H1 (cell line): ENCODE measurements around the gene CSAG2. TPM values are rescaled to one million over a fixed set of nuclear protein-coding genes. Genes with fewer than 3 reads are reported as not detected.
"Not testable (repeated sequence)": the region's sequence is repeated elsewhere in the genome, so short reads cannot be mapped to it uniquely, and the experiment has no call there.

ENCODE experiments used
- CTCF ChIA-PET: fragments of 300-600 bp; sonication (Branson Sonifier 250); formaldehyde crosslinking; loops from one replicate; lab custom pipeline; 2021; ENCODE audit not compliant: partially characterized antibody; lab: Charles Lee
- POLR2A ChIA-PET: fragments of 300-600 bp; sonication (Branson Sonifier 250); formaldehyde crosslinking; loops from one replicate; lab custom pipeline; 2021; ENCODE audit warnings: inconsistent platforms; ENCODE audit not compliant: partially characterized antibody; lab: Charles Lee
- DNase-seq, 2 experiments: peaks; one replicate each; pipeline versions ENCODE4 v3.0.0 to v3.0.0-alpha.2; 2010 to 2022; ENCODE audit warnings: low spot score in 2 of 2, low read depth in 1 of 2, mixed read lengths in 1 of 2
- FAIRE-seq: peaks from 2 replicates; lab custom pipeline; 2011; peaks lifted over from hg19 to GRCh38; lab: Jason Lieb, UNC
- H2AFZ ChIP-seq: 2 replicates; pipeline ENCODE4 v1.8.1; 2012; ENCODE audit warnings: low read length, inconsistent platforms
- H2AK5ac ChIP-seq: 2 replicates; pipeline ENCODE4 v1.6.1; 2013; ENCODE audit warnings: low read depth, low read length
- H2BK120ac ChIP-seq: replicated peaks from 2 replicates; pipeline ENCODE3; 2013; ENCODE audit warnings: low read depth, low read length, inconsistent platforms
- H2BK12ac ChIP-seq: 2 replicates; pipeline ENCODE4 v1.6.1; 2013; ENCODE audit warnings: low read depth, low read length
- H2BK15ac ChIP-seq: 2 replicates; pipeline ENCODE4 v1.6.1; 2013; ENCODE audit warnings: low read length
- H2BK20ac ChIP-seq: 2 replicates; pipeline ENCODE4 v1.6.1; 2013; ENCODE audit warnings: low read length
- H2BK5ac ChIP-seq: 2 replicates; pipeline ENCODE4 v1.6.1; 2013; ENCODE audit warnings: low read depth, low read length
- H3K14ac ChIP-seq: 2 replicates; pipeline ENCODE4 v1.6.1; 2013; ENCODE audit warnings: inconsistent platforms; ENCODE audit not compliant: insufficient read length
- H3K18ac ChIP-seq: 2 replicates; pipeline ENCODE4 v1.6.1; 2013; ENCODE audit warnings: low read length; ENCODE audit errors: extremely low read depth
- H3K23ac ChIP-seq: 2 replicates; pipeline ENCODE4 v1.6.1; 2013; ENCODE audit warnings: inconsistent platforms; ENCODE audit not compliant: insufficient read length
- H3K23me2 ChIP-seq: 2 replicates; pipeline ENCODE4 v1.6.1; 2013; ENCODE audit warnings: low read depth, low read length
- H3K27ac ChIP-seq: 2 replicates; pipeline ENCODE4 v1.6.1; 2011; ENCODE audit warnings: low read depth, low read length, inconsistent platforms
- H3K27me3 ChIP-seq, 4 experiments: replicated peaks in 1 of 4; 1 replicate in 1 of 4; 2 replicates in 3 of 4; pipeline versions ENCODE4 v1.6.1 to v1.8.1; 2011 to 2013; ENCODE audit warnings: low read length in 3 of 4, mild to moderate bottlenecking in 3 of 4, inconsistent platforms in 2 of 4, mixed read lengths in 2 of 4, moderate library complexity in 1 of 4; ENCODE audit not compliant: control insufficient read depth in 3 of 4, insufficient read depth in 3 of 4; ENCODE audit errors: extremely low read depth in 1 of 4
- H3K36me3 ChIP-seq, 4 experiments: 2 replicates each; pipeline versions ENCODE4 v1.6.1 to v1.8.1; 2011 to 2013; ENCODE audit warnings: mild to moderate bottlenecking in 4 of 4, low read length in 3 of 4, moderate library complexity in 2 of 4, control low read depth in 1 of 4, inconsistent platforms in 1 of 4; ENCODE audit not compliant: insufficient read depth in 4 of 4, control insufficient read depth in 2 of 4
- H3K4ac ChIP-seq: replicated peaks from 2 replicates; pipeline ENCODE3; 2013; ENCODE audit warnings: low read length, low read depth, mixed read lengths, inconsistent platforms; ENCODE audit not compliant: insufficient read length
- H3K4me1 ChIP-seq, 4 experiments: replicated peaks in 1 of 4; 1 replicate in 1 of 4; 2 replicates in 3 of 4; pipeline versions ENCODE4 v1.6.1 to v1.8.1; 2011 to 2013; ENCODE audit warnings: low read length in 3 of 4, inconsistent platforms in 2 of 4, mixed read lengths in 1 of 4; ENCODE audit not compliant: insufficient read depth in 4 of 4, control insufficient read depth in 3 of 4
- H3K4me2 ChIP-seq, 2 experiments: 2 replicates each; pipeline versions ENCODE4 v1.6.1 to v1.8.1; 2011 to 2013; ENCODE audit warnings: low read depth in 2 of 2, low read length in 2 of 2, control low read depth in 1 of 2, inconsistent platforms in 1 of 2, mild to moderate bottlenecking in 1 of 2; ENCODE audit not compliant: insufficient read depth in 1 of 2
- H3K4me3 ChIP-seq, 4 experiments: fragments of 200-600, 300-600 bp in 1 of 4; sonication (generic), shearing (Covaris generic), sonication (Bioruptor Twin) in 1 of 4; 2 replicates each; pipeline versions ENCODE4 v1.5.1 to v1.8.1; 2011 to 2016; ENCODE audit warnings: low read length in 4 of 4, low read depth in 3 of 4, control low read depth in 2 of 4, inconsistent platforms in 2 of 4, mild to moderate bottlenecking in 2 of 4, mixed read lengths in 1 of 4, moderate library complexity in 1 of 4; ENCODE audit not compliant: insufficient read depth in 2 of 4; ENCODE audit errors: extremely low read depth in 1 of 4
- H3K56ac ChIP-seq: replicated peaks from 2 replicates; pipeline ENCODE3; 2013; ENCODE audit warnings: low read depth, mild to moderate bottlenecking, mixed read lengths, low read length, inconsistent platforms; ENCODE audit not compliant: insufficient read length
- H3K79me1 ChIP-seq: 2 replicates; pipeline ENCODE4 v1.6.1; 2013; ENCODE audit warnings: low read depth, low read length, control low read depth
- H3K79me2 ChIP-seq, 2 experiments: 2 replicates each; pipeline versions ENCODE4 v1.6.1 to v1.8.1; 2012 to 2013; ENCODE audit warnings: low read length in 2 of 2, mild to moderate bottlenecking in 2 of 2, inconsistent platforms in 1 of 2; ENCODE audit not compliant: insufficient read depth in 2 of 2, control insufficient read depth in 1 of 2
- H3K9ac ChIP-seq, 4 experiments: replicated peaks in 1 of 4; 1 replicate in 1 of 4; 2 replicates in 3 of 4; pipeline versions ENCODE4 v1.6.1 to v1.8.1; 2011 to 2013; ENCODE audit warnings: low read depth in 3 of 4, low read length in 3 of 4, control low read depth in 2 of 4, mild to moderate bottlenecking in 2 of 4, moderate library complexity in 2 of 4, inconsistent platforms in 1 of 4; ENCODE audit errors: extremely low read depth in 1 of 4
- H3K9me3 ChIP-seq, 2 experiments: 2 replicates each; pipeline versions ENCODE4 v1.6.1 to v1.8.1; 2012 to 2013; ENCODE audit warnings: mild to moderate bottlenecking in 2 of 2, moderate library complexity in 2 of 2, control low read depth in 1 of 2, inconsistent platforms in 1 of 2, low read depth in 1 of 2, low read length in 1 of 2, mixed read lengths in 1 of 2; ENCODE audit not compliant: insufficient read depth in 2 of 2
- H4K20me1 ChIP-seq, 2 experiments: replicated peaks in 1 of 2; 2 replicates each; pipeline versions ENCODE3 to v1.8.1; 2011 to 2013; ENCODE audit warnings: inconsistent platforms in 2 of 2, low read length in 2 of 2, mild to moderate bottlenecking in 1 of 2; ENCODE audit not compliant: insufficient read depth in 2 of 2, control insufficient read depth in 1 of 2
- H4K5ac ChIP-seq: 2 replicates; pipeline ENCODE4 v1.6.1; 2013; ENCODE audit warnings: low read length, low read depth, mixed read lengths, inconsistent platforms; ENCODE audit not compliant: insufficient read length
- H4K8ac ChIP-seq: 2 replicates; pipeline ENCODE4 v1.8.0; 2013; ENCODE audit warnings: mild to moderate bottlenecking, moderate library complexity, low read length, inconsistent platforms; ENCODE audit not compliant: insufficient read depth; ENCODE audit errors: extremely low read depth
- H4K91ac ChIP-seq: replicated peaks from 2 replicates; pipeline ENCODE3; 2013; ENCODE audit warnings: low read length, mixed read lengths, inconsistent platforms; ENCODE audit not compliant: insufficient read length
- WGBS, 2 experiments: shearing (Covaris generic) in 1 of 2; methylation state at CpG; one replicate each; pipeline versions ENCODE4 v1.1.6 to v1.1.7; 2013 to 2015; ENCODE audit warnings: low lambda C conversion rate in 2 of 2, mixed read lengths in 2 of 2, inconsistent platforms in 1 of 2, low coverage in 1 of 2, missing lambda C conversion rate in 1 of 2; ENCODE audit not compliant: insufficient replicate concordance in 2 of 2, insufficient coverage in 1 of 2, insufficient read length in 1 of 2; ENCODE audit errors: extremely low coverage in 1 of 2, missing lambda C conversion rate in 1 of 2; 5-methylcytosine and 5-hydroxymethylcytosine counted together
- polyA plus RNA-seq, 7 experiments: library from polyadenylated mRNA; depleted of rRNA in 3 of 7; stranded (reverse) in 5 of 7; unstranded in 2 of 7; fragments of >200 nt in 5 of 7; fragments of 200-250 nt in 2 of 7; gene quantifications; 1 replicate in 5 of 7; 2 replicates in 1 of 7; 4 replicates in 1 of 7; pipeline versions ENCODE4 v1.2.1 to v1.2.3, GENCODE V29; 2011 to 2013; ENCODE audit warnings: missing spikeins in 2 of 7, mixed read lengths in 2 of 7
- total RNA-seq: library from RNA; stranded (reverse); fragmentation: NEBNext Ultra II Directional; extraction: Animal tissue kit (Norgen Biotek cat#: 25700); gene quantifications from 2 replicates; pipeline ENCODE4 v1.2.1, GENCODE V29; 2021

The CSAG2 gene
- total and polyA plus RNA-seq, 2 of the 8 experiments (the other 6 are each of a cell fraction or from before 2014, with no cell fraction given) = 0.39 TPM; not detected in 1

GRCh38 chrX:152700390-152700789 lies 8.7 kb downstream of the CSAG2 start:
- H4K8ac ChIP-seq, H4K91ac ChIP-seq, CTCF ChIA-PET, DNase-seq, H3K36me3 ChIP-seq, FAIRE-seq, H2AFZ ChIP-seq, H3K18ac ChIP-seq, H3K27ac ChIP-seq, H2BK15ac ChIP-seq, H3K4me1 ChIP-seq, H3K14ac ChIP-seq, H3K56ac ChIP-seq, H2BK20ac ChIP-seq, H2BK120ac ChIP-seq, POLR2A ChIA-PET, H3K79me2 ChIP-seq, H3K4me3 ChIP-seq, H4K20me1 ChIP-seq, H2BK5ac ChIP-seq, H3K23me2 ChIP-seq, H2BK12ac ChIP-seq, H3K23ac ChIP-seq, H2AK5ac ChIP-seq, H3K4ac ChIP-seq, H4K5ac ChIP-seq, H3K27me3 ChIP-seq, H3K9ac ChIP-seq, H3K79me1 ChIP-seq, H3K9me3 ChIP-seq, H3K4me2 ChIP-seq: not testable (repeated sequence)
- 100% methylated on average over 1 of the region's 5 CpGs; no CpG with 5 or more reads in 1 of the 2 experiments for WGBS, 2 experiments
